ENCODE measurements around the gene MCTP1. TPM values are rescaled to one million over a fixed set of nuclear protein-coding genes. Genes with fewer than 3 reads are reported as not detected.
"Not testable (repeated sequence)": the region's sequence is repeated elsewhere in the genome, so short reads cannot be mapped to it uniquely, and the experiment has no call there.

Gene MCTP1
- total and polyA plus RNA-seq, 10 of the 15 experiments (the other 5 are each of a cell fraction or from before 2014, with no cell fraction given): 12.6 to 45.9 (median 18.8) TPM

GRCh38 chr5:94967525-94967924 lies 317.4 kb downstream of the MCTP1 start:
- Histone ChIP-seq H3K9ac (ENCODE audit: control insufficient read depth, insufficient read depth, low read length) (no peak overlapping the region), H3K27me3 (replicated peaks in 1 of 2; ENCODE audit: control insufficient read depth in 2 of 2, insufficient read depth in 2 of 2, low read length in 1 of 2) (no peaks in the 10 kb centered on the region), H3K36me3 (ENCODE audit: control insufficient read depth in 2 of 2, insufficient read depth in 2 of 2, low read length in 1 of 2) (no peaks in the 10 kb centered on the region), H4K20me1 (ENCODE audit: control insufficient read depth, insufficient read depth) (no peaks in the 10 kb centered on the region), H3K79me2 (ENCODE audit: control insufficient read depth, insufficient read depth, low read length) (no peaks in the 10 kb centered on the region), H3K4me1 (ENCODE audit: control insufficient read depth, insufficient read depth, low read length) (no peaks in the 10 kb centered on the region), H3K4me2 (ENCODE audit: control insufficient read depth, insufficient read depth) (no peak overlapping the region), H3K9me3 (replicated peaks; ENCODE audit: control insufficient read depth, insufficient read depth, low read length) (peaks cover 6% of the 10 kb centered on the region; the same call in 2 of the 3 replicates), H3K4me3 (no peak overlapping the region), H2AFZ (ENCODE audit: control insufficient read depth, low read depth, low read length) (no peak overlapping the region), H3K27ac (ENCODE audit: control insufficient read depth, insufficient read depth) (no peak overlapping the region)
- POLR2A ChIA-PET: no interaction called here
- FAIRE-seq: no peak
- no TSS peak for BruUV-seq (replicated peaks)
- SMC1A ChIA-PET (ENCODE audit: uncharacterized antibody, unreplicated experiment): interaction anchor here (0.6 to 4.0 kb wide), 19 partner anchors 15 to 797 kb away, joined by 3 to 51 read pairs (median 6); no protein-coding TSS in a partner anchor
- RAD21 ChIA-PET (ENCODE audit: unreplicated experiment): interaction anchor here (0.8 to 2.9 kb wide), 12 partner anchors 56 to 295 kb away, joined by 3 to 29 read pairs (median 6); no protein-coding TSS in a partner anchor
- CTCF ChIA-PET: interaction anchor here (0.6 to 5.2 kb wide), 24 partner anchors 10 to 401 kb away, joined by 3 to 94 read pairs (median 4); partner anchors contain the start of gene MCTP1
- intact Hi-C loops (cut with micrococcal nuclease; ENCODE audit: unreplicated experiment) (no loop called here), in situ Hi-C loops (cut with MboI) (loop anchor here (5.0 kb wide), 1 partner anchor 295 kb away; no protein-coding TSS in a partner anchor)
- ATAC-seq: no peak
- no peak for TF ChIP-seq IRF4 (IDR thresholded peaks at IDR 0.05; ENCODE audit: low read depth, low read length)
- no peak for TF ChIP-seq HDAC2 (IDR thresholded peaks at IDR 0.05)
- TF ChIP-seq ATF2 (IDR thresholded peaks at IDR 0.05; ENCODE audit: low read length): no peak
- DNase-seq (ENCODE audit: low read depth, low spot score): no peak
- 39% methylated on average over 6 of the region's 6 CpGs for WGBS (ENCODE audit: insufficient coverage, insufficient replicate concordance, low lambda C conversion rate, missing lambda C conversion rate)

GRCh38 chr5:94959279-94959678 lies 325.6 kb downstream of the MCTP1 start:
- FAIRE-seq; H3K79me2 ChIP-seq (ENCODE audit: control insufficient read depth, insufficient read depth, low read length); H4K20me1 ChIP-seq (ENCODE audit: control insufficient read depth, insufficient read depth); H3K36me3 ChIP-seq (ENCODE audit: control insufficient read depth in 2 of 2, insufficient read depth in 2 of 2, low read length in 1 of 2); H3K9ac ChIP-seq (ENCODE audit: control insufficient read depth, insufficient read depth, low read length); BruUV-seq (replicated peaks); in situ Hi-C loops (cut with MboI); CTCF ChIA-PET; H3K27me3 ChIP-seq (replicated peaks in 1 of 2; ENCODE audit: control insufficient read depth in 2 of 2, insufficient read depth in 2 of 2, low read length in 1 of 2); POLR2A ChIA-PET; H3K4me2 ChIP-seq (ENCODE audit: control insufficient read depth, insufficient read depth); H3K4me1 ChIP-seq (ENCODE audit: control insufficient read depth, insufficient read depth, low read length); DNase-seq (ENCODE audit: low read depth, low spot score); RAD21 ChIA-PET (ENCODE audit: unreplicated experiment); ATAC-seq; intact Hi-C loops (cut with micrococcal nuclease; ENCODE audit: unreplicated experiment); H2AFZ ChIP-seq (ENCODE audit: control insufficient read depth, low read depth, low read length); H3K9me3 ChIP-seq (replicated peaks; ENCODE audit: control insufficient read depth, insufficient read depth, low read length); H3K27ac ChIP-seq (ENCODE audit: control insufficient read depth, insufficient read depth); H3K4me3 ChIP-seq: not testable (repeated sequence)
- SMC1A ChIA-PET (ENCODE audit: uncharacterized antibody, unreplicated experiment): interaction anchor here (1.3 kb wide), 1 partner anchor 16 kb away, joined by 3 read pairs; no protein-coding TSS in a partner anchor
- WGBS (ENCODE audit: insufficient coverage, insufficient replicate concordance, low lambda C conversion rate, missing lambda C conversion rate): 50% methylated on average over 2 of the region's 2 CpGs

Measured in GM12878 (cell line).